Measurements from ENCODE around the gene C16orf86. TPM values are rescaled to one million over a fixed set of nuclear protein-coding genes. Genes with fewer than 3 reads are reported as not detected.
A peak's percentile ranks its signal among the peaks of the same experiment; 100 is the strongest.

Gene C16orf86
- polyA plus RNA-seq, 3 donors: 4.1 to 11.3 (median 4.6) TPM

GRCh38 chr16:67637625-67638024 is 29.0 kb upstream of the C16orf86 start:
- intact Hi-C loops (cut with micrococcal nuclease): no loop called here
- H3K27ac Mint-ChIP-seq: no peak overlapping the region
- Histone ChIP-seq H3K9me3 (replicated peaks in 1 of 2; ENCODE audit: control insufficient read depth in 1 of 2, insufficient read depth in 1 of 2, low read length in 2 of 2) (no peaks in the 10 kb centered on the region), H3K4me2 (replicated peaks; ENCODE audit: extremely low read depth, low read length, poor library complexity, severe bottlenecking) (no peak overlapping the region), H3K36me3 (replicated peaks in 1 of 2; ENCODE audit: control insufficient read depth in 1 of 2, insufficient read depth in 2 of 2, low read length in 2 of 2) (peaks cover 56 to 75% of the 10 kb centered on the region in 2 donors), H3K9ac (ENCODE audit: insufficient read depth, low read length, poor library complexity, severe bottlenecking) (no peak overlapping the region), H3K4me3 (replicated peaks in 1 of 3; ENCODE audit: low read depth in 2 of 3, low read length in 3 of 3) (no peak overlapping the region), H2AFZ (ENCODE audit: insufficient read depth, low read depth, low read length, poor library complexity, severe bottlenecking) (no peak overlapping the region), H3K27ac (ENCODE audit: low read depth in 1 of 2, low read length in 2 of 2) (no peak overlapping the region), H3K4me1 (ENCODE audit: control insufficient read depth in 1 of 2, insufficient read depth in 2 of 2, low read length in 2 of 2) (no peaks in the 10 kb centered on the region), H4K20me1 (ENCODE audit: insufficient read depth, low read length) (no peaks in the 10 kb centered on the region), H3K79me2 (ENCODE audit: insufficient read depth, low read length) (no peaks in the 10 kb centered on the region), H3K27me3 (ENCODE audit: control insufficient read depth in 2 of 2, insufficient read depth in 2 of 2, low read length in 2 of 2) (no peaks in the 10 kb centered on the region)
- WGBS (ENCODE audit: insufficient coverage): no CpG with 5 or more reads among the region's 12 CpGs
- H3K27me3 Mint-ChIP-seq (ENCODE audit: low read depth in 3 of 3): peaks cover 0 to 2% (median 2%) of the 10 kb centered on the region in 3 donors
- DNase-seq: no peak
- no peaks in the 10 kb centered on the region for H3K9me3 Mint-ChIP-seq
- no peak overlapping the region for H3K4me3 Mint-ChIP-seq
- no peaks in the 10 kb centered on the region for H3K4me1 Mint-ChIP-seq
- TF ChIP-seq CTCF (IDR thresholded peaks at IDR 0.05): no peak
- peaks cover 56 to 78% of the 10 kb centered on the region in 2 donors for H3K36me3 Mint-ChIP-seq

GRCh38 chr16:67641779-67642708 is 24.6 kb upstream of the C16orf86 start:
- peaks cover 9 to 22% (median 20%) of the 10 kb centered on the region in 3 donors for H3K27me3 Mint-ChIP-seq (ENCODE audit: low read depth in 3 of 3)
- H3K9ac ChIP-seq (ENCODE audit: insufficient read depth, low read length, poor library complexity, severe bottlenecking): no peak overlapping the region
- H3K4me2 ChIP-seq (replicated peaks; ENCODE audit: extremely low read depth, low read length, poor library complexity, severe bottlenecking): no peak overlapping the region
- no peaks in the 10 kb centered on the region for H3K9me3 ChIP-seq (replicated peaks in 1 of 2; ENCODE audit: control insufficient read depth in 1 of 2, insufficient read depth in 1 of 2, low read length in 2 of 2)
- H3K27me3 ChIP-seq (ENCODE audit: control insufficient read depth in 2 of 2, insufficient read depth in 2 of 2, low read length in 2 of 2): peaks cover 2 to 19% of the 10 kb centered on the region in 2 donors
- no peak overlapping the region for H3K4me3 Mint-ChIP-seq
- peaks cover 25 to 34% of the 10 kb centered on the region in 2 donors for H3K36me3 Mint-ChIP-seq
- H3K27ac ChIP-seq (ENCODE audit: low read depth in 1 of 2, low read length in 2 of 2): no peak overlapping the region
- H3K4me3 ChIP-seq (replicated peaks in 1 of 3; ENCODE audit: low read depth in 2 of 3, low read length in 3 of 3): no peak overlapping the region
- peak overlapping the region in 2 of 7 donors; percentile 25 to 58 for H3K27ac Mint-ChIP-seq
- no peaks in the 10 kb centered on the region for H3K79me2 ChIP-seq (ENCODE audit: insufficient read depth, low read length)
- no peak overlapping the region for H2AFZ ChIP-seq (ENCODE audit: insufficient read depth, low read depth, low read length, poor library complexity, severe bottlenecking)
- intact Hi-C loops (cut with micrococcal nuclease): loop anchor here in 1 of 2 donors (5.0 kb wide), 1 partner anchor 95 kb away; no protein-coding TSS in a partner anchor
- H3K9me3 Mint-ChIP-seq: peaks cover 0 to 2% (median 0%) of the 10 kb centered on the region in 7 donors
- WGBS (ENCODE audit: insufficient coverage): 80% methylated on average over 9 of the region's 10 CpGs
- no peak for DNase-seq
- peaks cover 5% of the 10 kb centered on the region for H3K4me1 Mint-ChIP-seq
- H4K20me1 ChIP-seq (ENCODE audit: insufficient read depth, low read length): no peaks in the 10 kb centered on the region
- peaks cover 5 to 10% of the 10 kb centered on the region in 2 donors for H3K4me1 ChIP-seq (ENCODE audit: control insufficient read depth in 1 of 2, insufficient read depth in 2 of 2, low read length in 2 of 2)
- peaks cover 22 to 33% of the 10 kb centered on the region in 2 donors for H3K36me3 ChIP-seq (replicated peaks in 1 of 2; ENCODE audit: control insufficient read depth in 1 of 2, insufficient read depth in 2 of 2, low read length in 2 of 2)
- TF ChIP-seq CTCF (IDR thresholded peaks at IDR 0.05): no peak

Measured in CD14-positive monocyte (primary cell).